HG03469 (cell line): ENCODE results near the gene SCNN1A.

Experiments
- ATAC-seq: cut with Tn5 transposase; IDR thresholded peaks from one replicate; pipeline ENCODE4 v1.9.1; 2021; ENCODE audit warnings: mild to moderate bottlenecking, moderate library complexity, moderate number of reproducible peaks; ENCODE audit not compliant: unreplicated experiment

Gene SCNN1A

GRCh38 chr12:6322352-6322751 lies 53.0 kb downstream of the SCNN1A start:
- ATAC-seq = no peak

- no peak for ATAC-seq
These were observed 53.5 kb downstream of the SCNN1A start for GRCh38 chr12:6321905-6322304.

DNA sequence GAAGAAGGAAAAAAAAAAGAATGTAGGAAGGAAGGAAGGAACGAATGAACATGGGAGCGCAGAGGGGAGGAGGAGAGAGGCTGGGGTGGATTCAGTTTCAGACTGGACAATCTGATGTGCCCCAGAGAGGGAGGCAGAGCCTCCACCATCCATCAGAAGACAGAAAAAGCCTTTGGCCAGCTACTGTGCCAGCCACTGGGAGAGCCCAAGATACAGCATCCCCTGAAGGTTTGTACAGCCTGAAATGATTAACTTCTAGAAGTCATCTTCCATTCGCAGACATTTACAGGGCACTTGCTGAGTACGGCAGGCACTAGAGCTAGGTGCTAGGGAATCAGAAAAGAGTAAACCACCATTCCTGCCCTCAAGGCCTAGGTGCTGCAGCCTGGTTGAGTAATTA lies 55.9 kb downstream of the SCNN1A start:
- no peak for ATAC-seq

DNA sequence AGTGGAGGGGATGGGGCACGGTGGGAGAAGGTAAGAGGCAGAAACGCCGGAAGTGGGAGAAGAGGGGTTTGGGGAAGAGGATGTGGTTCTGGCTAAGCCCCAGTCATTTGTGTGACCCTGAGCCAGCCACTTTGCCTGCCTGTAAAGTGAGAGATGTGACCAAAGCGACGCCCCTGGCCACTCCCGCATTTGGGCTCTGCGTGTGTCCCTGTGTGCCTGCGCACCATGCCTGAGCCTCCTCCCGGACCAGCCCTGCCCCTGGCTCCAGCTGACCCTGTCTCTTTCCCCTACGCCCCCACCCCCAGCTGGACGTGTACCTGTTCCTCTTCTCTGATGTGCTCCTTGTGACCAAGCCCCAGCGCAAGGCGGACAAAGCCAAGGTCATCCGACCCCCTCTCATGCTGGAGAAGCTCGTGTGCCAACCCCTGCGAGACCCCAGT lies 56.9 kb downstream of the SCNN1A start:
- no peak for ATAC-seq

DNA sequence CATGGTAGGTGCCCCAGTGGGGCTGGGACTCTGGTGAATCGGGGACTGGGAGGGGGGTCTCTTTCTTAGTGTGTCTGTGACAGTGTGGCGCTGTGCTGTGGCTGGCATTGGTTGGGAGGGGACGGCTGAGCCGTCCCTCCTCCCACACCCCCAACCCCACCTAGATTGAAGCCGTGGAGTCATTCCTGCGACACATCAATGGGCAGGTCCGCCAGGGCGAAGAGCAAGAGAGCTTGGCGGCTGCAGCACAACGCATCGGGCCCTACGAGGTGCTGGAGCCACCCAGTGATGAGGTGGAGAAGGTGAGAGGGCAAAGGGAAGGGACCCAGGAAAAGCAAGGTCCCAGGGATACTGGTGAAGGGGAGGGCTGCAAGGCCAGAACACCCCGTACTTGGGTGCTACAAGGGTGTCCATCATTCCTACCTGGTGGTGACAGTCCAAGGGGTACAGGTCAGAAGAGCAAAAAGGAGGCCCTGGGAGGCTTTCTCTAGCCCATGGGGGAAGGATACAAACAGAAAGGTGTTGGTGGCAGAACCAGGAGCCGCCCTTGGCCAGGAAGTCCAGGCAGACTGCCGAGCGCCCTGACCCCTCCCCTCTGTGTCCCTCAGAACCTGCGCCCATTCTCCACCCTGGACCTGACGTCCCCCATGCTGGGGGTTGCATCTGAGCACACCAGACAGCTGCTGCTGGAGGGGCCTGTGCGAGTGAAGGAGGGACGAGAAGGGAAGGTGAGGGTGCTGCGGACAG lies 57.5 kb downstream of the SCNN1A start:
- ATAC-seq = no peak

- no peak for ATAC-seq
These were observed 58.3 kb downstream of the SCNN1A start for GRCh38 chr12:6316921-6317692.

DNA sequence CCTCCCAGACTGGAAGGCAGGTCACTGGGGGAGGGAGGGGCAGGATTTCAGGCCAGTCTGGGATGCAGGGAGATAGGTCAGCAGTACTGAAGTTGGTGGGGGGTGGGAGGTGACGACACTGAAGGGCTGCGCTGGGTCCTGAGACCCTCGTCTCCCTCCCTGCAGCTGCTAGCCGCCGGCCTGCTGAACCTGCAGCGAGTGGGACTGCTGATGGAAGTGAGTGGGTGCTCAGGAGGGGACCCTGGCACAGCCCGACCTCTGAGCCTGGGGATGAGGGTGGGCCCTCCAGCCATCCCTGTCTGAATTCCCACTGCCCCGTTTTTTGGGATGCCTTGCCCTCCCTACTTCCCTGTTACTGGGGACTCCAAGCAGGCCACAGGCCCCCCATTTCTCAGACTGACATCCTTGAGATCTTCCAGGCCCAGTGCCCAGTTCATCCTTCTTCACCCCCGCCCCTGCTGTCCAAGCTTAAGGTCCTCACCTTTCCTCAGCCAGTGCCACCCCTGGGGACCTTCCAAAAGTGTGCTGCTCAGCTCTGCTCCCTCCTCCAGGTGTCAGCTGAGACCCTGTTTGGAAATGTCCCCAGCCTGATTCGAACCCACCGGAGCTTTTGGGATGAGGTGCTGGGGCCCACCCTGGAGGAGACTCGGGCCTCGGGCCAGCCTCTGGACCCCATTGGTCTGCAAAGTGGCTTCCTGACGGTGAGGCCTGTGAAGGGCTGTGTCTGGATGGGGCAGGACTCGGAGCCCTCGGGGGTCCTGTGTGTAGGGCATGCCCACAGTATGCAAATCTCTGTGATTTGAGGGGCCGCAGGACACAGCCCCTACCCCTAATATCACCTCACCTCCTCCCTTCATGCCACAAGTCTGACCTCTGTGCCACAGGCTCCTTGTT lies 59.4 kb downstream of the SCNN1A start:
- no peak for ATAC-seq

GRCh38 chr12:6315184-6315583 lies 60.2 kb downstream of the SCNN1A start:
- ATAC-seq = no peak

DNA sequence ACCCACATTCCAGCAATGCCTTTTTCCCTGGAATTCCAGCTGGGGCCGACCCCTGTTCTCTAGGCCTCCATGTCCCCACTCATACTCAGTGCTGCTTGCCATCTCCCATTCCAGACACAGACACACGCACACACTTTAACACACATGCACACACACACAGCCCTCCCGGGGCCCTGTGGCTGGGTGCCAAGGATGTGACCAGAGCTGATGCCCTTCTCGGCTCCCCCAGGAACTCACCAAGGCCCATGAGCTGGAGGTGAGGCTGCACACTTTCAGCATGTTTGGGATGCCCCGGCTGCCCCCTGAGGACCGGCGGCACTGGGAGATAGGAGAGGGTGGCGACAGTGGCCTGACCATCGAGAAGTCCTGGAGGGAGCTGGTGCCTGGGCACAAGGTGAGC lies 60.6 kb downstream of the SCNN1A start:
- ATAC-seq = no peak

DNA sequence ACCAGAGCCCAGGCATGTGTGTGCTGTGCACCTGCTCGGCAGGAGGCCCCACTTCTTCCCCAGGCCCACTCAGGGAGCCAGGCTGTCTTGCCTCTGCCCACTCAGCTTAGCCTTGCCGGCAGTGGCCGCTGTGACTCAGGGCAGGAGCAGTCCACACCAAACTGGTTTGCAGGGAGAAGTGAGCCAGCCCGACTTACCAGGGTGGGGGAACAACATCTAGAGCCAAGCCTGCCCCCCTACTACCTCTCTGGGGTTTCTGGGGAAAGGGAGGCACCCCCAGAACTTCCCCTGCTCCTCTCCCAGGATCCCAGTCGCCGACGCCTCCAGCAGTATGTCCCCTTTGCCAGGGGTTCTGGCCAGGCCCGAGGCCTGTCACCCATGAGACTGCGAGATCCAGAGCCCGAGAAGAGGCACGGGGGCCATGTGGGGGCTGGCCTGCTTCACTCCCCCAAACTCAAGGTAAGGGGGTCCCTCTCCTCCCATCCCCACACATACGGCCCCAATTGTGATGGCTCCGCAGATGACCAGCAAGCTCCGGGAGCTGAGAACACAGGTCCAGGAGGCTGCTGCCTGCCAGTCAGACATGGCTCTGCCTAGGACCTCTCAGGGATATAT lies 61.9 kb downstream of the SCNN1A start:
- no peak for ATAC-seq

- no peak for ATAC-seq
These were observed 62.6 kb downstream of the SCNN1A start for GRCh38 chr12:6312529-6313325.

- no peak for ATAC-seq
These were observed 63.4 kb downstream of the SCNN1A start for GRCh38 chr12:6311822-6312528.

DNA sequence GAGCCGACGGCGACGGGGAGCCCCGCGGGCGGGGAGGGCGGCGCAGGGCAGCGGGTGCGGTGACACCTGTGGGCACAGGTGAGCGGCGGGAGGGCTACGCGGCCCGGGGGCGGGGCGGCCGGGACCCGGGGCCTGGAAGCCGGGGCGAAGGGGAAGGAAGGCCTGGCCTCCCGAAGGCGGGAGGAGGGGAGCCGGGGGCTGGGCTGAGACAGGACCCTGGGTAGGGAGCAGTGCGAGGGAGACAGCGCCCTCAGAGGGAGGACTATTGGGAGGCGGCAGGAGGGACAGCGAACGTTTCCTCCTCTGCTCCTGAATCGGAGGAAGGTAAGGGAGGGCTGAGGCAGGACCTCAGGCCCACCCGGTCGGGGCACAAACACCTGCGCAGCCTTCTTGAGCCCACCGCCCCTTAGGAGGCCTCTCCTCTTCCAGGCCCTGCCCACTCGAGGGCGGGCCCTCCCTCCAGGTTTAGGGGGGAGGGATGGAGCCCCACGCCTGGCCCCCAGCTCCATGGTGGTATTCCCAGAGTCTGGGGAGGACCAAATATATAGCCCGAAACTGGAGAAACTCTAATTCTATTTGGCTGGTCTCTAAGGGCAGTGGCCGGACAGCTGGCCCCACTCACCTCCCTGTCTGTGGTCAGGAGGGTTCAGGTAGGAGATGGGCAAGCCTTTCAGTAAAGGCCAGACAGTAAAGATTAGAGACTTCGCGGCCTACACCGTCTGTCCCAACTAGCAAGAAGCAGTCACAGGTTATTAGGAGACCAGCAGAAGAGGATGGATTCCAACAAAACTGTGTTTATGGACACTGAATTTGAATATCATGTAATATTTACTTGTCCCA lies 64.4 kb downstream of the SCNN1A start:
- no peak for ATAC-seq

GRCh38 chr12:6307529-6307928 lies 67.8 kb downstream of the SCNN1A start:
- no peak for ATAC-seq

DNA sequence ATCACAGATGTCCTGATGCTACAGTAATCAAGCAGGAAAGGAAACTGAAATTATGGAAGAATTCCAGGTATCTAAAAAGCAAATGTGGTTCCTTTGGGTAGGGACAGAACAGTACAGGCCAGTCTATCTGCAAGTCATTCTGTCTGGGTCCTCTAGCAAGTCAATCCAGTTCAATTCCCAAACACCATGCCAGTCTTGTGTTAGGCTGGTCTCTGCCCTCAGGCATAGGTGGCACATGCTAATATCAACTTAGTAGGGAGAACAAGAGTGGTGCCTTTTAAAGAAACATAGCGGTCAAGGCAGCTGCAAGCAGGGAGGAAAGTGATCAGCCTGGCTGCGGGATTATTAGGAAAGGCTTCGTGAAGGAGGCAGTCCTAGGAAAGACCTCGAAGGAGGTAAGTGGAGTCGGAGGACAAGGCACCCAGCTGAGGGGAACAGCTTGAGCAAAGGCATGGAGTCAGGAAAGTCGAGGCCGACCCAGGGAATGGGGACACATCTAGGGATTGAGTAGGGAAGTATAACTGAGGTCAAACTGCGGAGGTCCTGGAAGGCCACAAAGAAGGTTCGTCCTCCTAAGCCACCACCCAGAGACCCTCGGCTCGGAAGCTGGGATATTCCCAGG lies 68.7 kb downstream of the SCNN1A start:
- ATAC-seq = no peak

GRCh38 chr12:6306151-6306550 lies 69.2 kb downstream of the SCNN1A start:
- no peak for ATAC-seq

DNA sequence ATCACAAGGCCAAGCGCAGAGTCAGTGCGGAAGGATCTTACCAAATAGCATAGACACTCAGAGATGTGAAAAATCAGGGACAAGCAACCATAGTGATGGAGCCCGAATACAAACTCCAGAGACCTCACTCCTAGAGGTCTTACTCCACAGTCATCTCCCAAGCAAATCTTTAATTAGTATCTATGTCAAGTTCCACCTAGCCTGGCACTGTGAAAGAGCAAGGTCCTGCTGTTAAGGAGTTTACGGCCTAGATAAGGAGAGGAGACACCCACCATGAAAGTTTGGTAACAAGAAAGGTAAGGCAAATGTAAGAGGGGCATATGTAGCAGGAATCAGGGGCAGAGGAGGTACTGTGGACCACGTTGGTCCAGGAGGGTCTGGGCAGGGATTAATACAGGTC lies 72.3 kb downstream of the SCNN1A start:
- ATAC-seq = no peak

DNA sequence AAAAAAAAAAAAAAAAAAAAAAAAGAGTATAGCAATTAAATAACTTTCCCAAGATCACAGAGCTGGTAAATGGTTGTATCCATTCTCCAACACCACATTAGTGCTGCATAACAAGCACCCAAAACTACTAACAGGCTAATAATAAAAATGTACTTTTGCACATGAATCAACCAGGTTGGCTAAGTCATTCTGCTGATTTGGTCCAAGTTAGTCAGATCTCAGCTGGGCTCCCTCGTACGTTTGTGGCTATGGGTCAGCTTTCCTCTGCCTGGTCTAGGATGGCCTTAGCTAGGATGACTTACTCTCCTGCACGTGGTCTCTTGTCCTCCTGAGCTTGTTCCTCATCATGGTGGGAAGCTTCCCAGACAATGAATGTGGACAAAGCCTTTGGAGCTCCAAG lies 72.7 kb downstream of the SCNN1A start:
- ATAC-seq = no peak
